ENCODE results near the gene INSR. TPM values are rescaled to one million over a fixed set of nuclear protein-coding genes. Genes with fewer than 3 reads are reported as not detected.

INSR gene
- total RNA-seq, 2 donors from 2014 or later, result 50.8 to 118 TPM

GRCh38 chr19:7254590-7254989 lies 39.6 kb downstream of the INSR start:
- TF ChIP-seq CTCF (IDR thresholded peaks at IDR 0.05), result no peak
- Histone ChIP-seq H3K4me1 (peaks cover 0 to 19% of the 10 kb centered on the region in 2 donors), H3K4me3 (no peak overlapping the region), H3K9me3 (no peaks in the 10 kb centered on the region), H3K27me3 (no peaks in the 10 kb centered on the region), H3K36me3 (no peaks in the 10 kb centered on the region), H3K27ac (no peak overlapping the region)
- DNase-seq (ENCODE audit: low spot score), result no peak

- no peak for TF ChIP-seq CTCF (IDR thresholded peaks at IDR 0.05)
- H3K4me1 ChIP-seq, result peaks cover 0 to 19% of the 10 kb centered on the region in 2 donors
- no peak for DNase-seq (ENCODE audit: low spot score)
Measured at GRCh38 chr19:7252364-7252763, 41.9 kb downstream of the INSR start.

GRCh38 chr19:7251494-7251893 lies 42.7 kb downstream of the INSR start:
- Histone ChIP-seq H3K9me3 (no peaks in the 10 kb centered on the region), H3K27ac (no peak overlapping the region), H3K27me3 (no peaks in the 10 kb centered on the region), H3K36me3 (no peaks in the 10 kb centered on the region), H3K4me3 (no peak overlapping the region), H3K4me1 (peaks cover 0 to 23% of the 10 kb centered on the region in 2 donors)
- no peak for TF ChIP-seq CTCF (IDR thresholded peaks at IDR 0.05)
- DNase-seq (ENCODE audit: low spot score), result no peak

More at GRCh38 chr19:7252364-7252763, 41.9 kb downstream of the INSR start:
- Histone ChIP-seq H3K27ac (no peak overlapping the region), H3K4me3 (no peak overlapping the region), H3K9me3 (no peaks in the 10 kb centered on the region), H3K36me3 (no peaks in the 10 kb centered on the region), H3K27me3 (no peaks in the 10 kb centered on the region)

- no peaks in the 10 kb centered on the region for H3K9me3 ChIP-seq
- H3K4me3 ChIP-seq, result no peak overlapping the region
- no peak overlapping the region for H3K27ac ChIP-seq
- H3K36me3 ChIP-seq, result no peaks in the 10 kb centered on the region
- no peak for TF ChIP-seq CTCF (IDR thresholded peaks at IDR 0.05)
- DNase-seq (ENCODE audit: low spot score), result no peak
- peaks cover 0 to 23% of the 10 kb centered on the region in 2 donors for H3K4me1 ChIP-seq
- no peaks in the 10 kb centered on the region for H3K27me3 ChIP-seq
Measured at GRCh38 chr19:7250951-7251350, 43.3 kb downstream of the INSR start.

GRCh38 chr19:7250057-7250596 lies 44.1 kb downstream of the INSR start:
- H3K27me3 ChIP-seq, result no peaks in the 10 kb centered on the region
- no peak overlapping the region for H3K27ac ChIP-seq
- peaks cover 0 to 22% of the 10 kb centered on the region in 2 donors for H3K4me1 ChIP-seq
- H3K4me3 ChIP-seq, result no peak overlapping the region
- no peak for DNase-seq (ENCODE audit: low spot score)
- TF ChIP-seq CTCF (IDR thresholded peaks at IDR 0.05), result no peak
- H3K36me3 ChIP-seq, result no peaks in the 10 kb centered on the region
- H3K9me3 ChIP-seq, result no peaks in the 10 kb centered on the region

- no peak for DNase-seq (ENCODE audit: low spot score)
Measured at GRCh38 chr19:7247155-7247554, 47.1 kb downstream of the INSR start.

More at GRCh38 chr19:7247155-7247554, 47.1 kb downstream of the INSR start:
- H3K4me3 ChIP-seq, result no peak overlapping the region
- no peak overlapping the region for H3K27ac ChIP-seq
- peaks cover 0 to 15% of the 10 kb centered on the region in 2 donors for H3K4me1 ChIP-seq
- no peaks in the 10 kb centered on the region for H3K9me3 ChIP-seq
- TF ChIP-seq CTCF (IDR thresholded peaks at IDR 0.05), result no peak
- no peaks in the 10 kb centered on the region for H3K27me3 ChIP-seq
- no peaks in the 10 kb centered on the region for H3K36me3 ChIP-seq
